ENCODE results near the gene PRKD2.

- no peak for TF ChIP-seq CTCF (conservative IDR thresholded peaks at IDR 0.05 in 1 of 2, IDR thresholded peaks at IDR 0.05 in 1 of 2; ENCODE audit: low read depth in 1 of 2, low read length in 2 of 2)
- no peak for TF ChIP-seq EZH2 (IDR thresholded peaks at IDR 0.05; ENCODE audit: low read length, missing control alignments)
These were observed 14.1 kb upstream of the PRKD2 start for GRCh38 chr19:46731007-46731501.

Data from fibroblast of lung (primary cell).